HL-60/S4 treated with phorbol 12-myristate 13-acetate at 8.2 ng/mL for 4 days and 3 days (cell line): Measurements from ENCODE around the gene GNAO1.

ENCODE experiments used
- in situ Hi-C: fragments of 300-500 bp; cut with MboI; formaldehyde crosslinking; loops from 2 replicates; pipeline ENCODE4 v1.15.0; 2022; ENCODE audit warnings: low sequenced_read_pairs

GNAO1 gene

DNA sequence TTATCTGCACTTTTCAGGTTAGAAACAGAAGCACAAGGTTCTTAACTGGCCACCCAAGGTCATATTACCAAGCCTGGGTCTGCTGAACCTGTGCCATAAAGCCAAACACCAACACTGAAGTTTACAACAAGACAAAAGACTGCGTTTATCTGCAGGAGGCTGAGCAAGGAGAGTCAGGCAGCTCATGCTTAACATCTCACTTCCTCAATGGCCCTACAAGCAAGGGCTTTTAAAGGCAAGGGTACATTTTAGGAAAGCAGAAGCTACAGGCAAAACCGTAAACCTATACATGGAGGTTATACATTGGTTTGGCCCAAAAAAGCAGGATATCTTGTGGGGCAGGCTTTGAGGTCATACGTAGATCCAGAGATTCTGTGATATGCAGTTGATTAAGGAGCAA lies 91.2 kb downstream of the GNAO1 start:
- in situ Hi-C loops, result no loop called here

DNA sequence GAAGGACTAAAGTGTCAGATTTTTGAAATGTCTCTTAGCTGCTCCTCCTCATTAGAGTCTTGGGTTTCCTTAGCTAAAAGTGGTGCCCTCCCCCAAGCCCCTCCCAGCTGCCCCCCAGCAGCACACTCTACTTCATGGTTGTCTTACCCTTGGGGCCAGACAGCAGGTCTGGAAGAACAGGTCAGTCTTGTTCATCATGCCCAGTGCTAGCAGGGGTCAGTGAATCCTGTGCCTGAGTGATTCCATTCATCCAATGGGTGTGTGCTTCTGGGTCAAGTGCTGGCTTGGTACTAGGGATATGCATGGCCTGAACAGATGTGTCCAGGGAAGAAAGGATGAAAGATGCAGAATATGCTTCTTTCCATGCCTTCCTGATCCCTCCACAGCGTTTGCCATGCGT lies 93.2 kb downstream of the GNAO1 start:
- in situ Hi-C loops, result no loop called here

DNA sequence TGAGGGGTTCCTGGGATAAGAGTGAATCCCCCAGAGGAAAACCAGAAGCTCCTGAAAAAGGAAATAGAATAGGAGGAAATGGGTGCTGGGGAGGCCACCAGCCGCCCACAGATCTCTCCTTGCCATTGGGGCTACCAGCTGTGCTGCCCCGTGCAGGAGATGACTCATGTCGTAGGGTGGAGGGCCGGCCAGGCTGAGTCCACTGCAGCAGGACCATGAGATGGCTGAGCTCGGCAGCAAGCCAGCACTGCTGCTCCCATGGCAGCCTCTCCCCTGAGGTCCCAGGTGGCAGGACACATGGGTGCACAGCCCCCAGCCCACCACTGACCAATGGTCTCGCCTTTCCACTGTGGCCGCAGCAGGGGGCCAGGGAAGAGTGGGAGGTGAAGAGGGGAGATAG lies 95.5 kb downstream of the GNAO1 start:
- in situ Hi-C loops, result no loop called here

DNA sequence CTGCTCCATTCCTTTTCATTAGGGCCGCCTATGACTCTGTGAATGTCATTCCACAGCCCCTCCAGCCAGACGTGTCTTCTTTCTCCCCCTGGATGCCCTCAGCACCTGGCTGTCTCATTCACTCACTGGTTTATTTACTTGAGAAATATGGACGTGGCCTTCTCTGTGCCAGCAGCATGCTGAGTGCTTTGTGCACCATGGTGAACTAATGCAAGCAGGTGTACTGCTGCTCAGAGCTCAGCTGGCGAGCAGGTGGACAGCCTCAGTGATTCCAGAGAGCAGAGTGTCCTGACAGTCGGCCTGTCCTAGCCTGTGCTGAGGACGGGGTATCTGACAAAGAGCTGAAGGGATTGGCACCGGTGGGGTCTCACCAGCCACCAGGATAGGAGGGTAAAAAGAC lies 96.7 kb downstream of the GNAO1 start:
- in situ Hi-C loops, result no loop called here

DNA sequence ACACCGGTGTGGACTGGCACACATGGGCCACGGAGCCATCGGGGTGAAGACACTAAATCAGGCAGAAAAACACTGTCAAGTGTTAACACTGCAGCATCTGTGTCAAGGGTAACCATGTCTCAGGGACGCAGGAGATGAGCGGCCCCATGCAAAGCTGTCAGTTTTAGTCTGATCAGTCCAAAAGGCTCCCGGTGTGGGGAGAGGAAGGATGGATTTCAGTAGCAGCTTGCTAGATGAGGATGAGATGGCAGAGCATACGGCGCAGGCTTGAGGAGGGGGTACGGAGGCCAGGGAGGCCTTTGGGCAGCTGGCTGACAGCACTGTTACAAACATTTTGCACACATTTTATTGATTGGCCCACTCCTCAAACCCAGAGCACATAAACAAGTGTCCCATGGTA lies 98.1 kb downstream of the GNAO1 start:
- in situ Hi-C loops, result no loop called here

DNA sequence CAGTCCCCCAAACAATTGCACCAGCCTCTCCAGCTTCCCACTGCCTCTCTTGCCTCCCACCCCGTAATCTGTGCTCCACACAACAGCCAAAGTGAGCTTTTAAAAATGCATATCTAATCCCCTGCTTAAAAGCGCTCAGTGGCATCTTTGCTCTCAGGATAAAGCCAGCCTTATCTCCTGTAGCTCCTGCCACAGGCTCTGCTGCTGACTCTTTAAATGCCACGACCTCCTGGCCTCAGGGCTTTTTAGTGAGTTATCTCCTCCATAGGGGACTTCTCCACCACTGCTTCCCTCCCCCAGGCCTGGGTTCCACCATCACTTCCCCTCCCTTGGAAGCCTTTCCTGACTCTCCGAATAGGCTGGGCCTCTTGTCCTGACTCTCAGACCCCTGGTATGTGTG lies 98.6 kb downstream of the GNAO1 start:
- in situ Hi-C loops, result no loop called here

DNA sequence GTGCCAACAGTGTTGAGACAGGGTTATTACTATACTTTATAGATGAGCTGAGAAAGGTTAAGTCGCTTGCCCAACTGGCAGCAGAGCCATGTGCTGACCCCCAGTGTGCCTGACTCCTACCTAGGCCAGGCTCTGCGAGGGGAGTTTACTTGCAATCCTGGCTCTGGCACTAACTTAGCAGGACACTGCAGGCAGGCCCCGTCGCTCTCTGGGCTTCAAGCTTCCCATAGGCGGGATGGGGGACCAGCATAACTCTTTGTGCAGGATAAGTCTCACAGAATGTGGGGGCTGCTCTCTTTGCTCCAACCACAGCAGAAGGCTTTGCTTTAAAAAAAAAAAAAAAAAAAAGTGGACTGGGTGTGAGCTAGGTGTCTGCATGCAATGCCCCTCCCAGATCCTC lies 102.7 kb downstream of the GNAO1 start:
- in situ Hi-C loops, result no loop called here

DNA sequence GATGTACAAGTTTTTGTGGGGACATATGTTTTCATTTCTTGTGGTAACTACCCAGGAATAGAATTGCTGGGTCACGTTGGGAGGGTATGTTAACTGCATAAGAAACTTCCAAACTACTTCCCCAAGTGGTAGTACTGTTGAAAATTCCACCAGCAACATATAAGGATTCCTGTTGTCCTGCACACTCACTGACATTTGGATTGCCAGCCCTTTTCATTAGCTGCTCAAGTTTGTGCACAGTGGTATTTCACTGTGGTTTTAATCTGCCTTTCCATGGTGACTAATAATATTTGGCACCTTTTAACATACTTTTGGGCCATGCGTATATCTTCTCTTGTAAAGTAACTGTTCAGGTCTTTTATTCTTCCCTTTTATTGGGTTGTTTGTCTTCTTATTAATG lies 103.3 kb downstream of the GNAO1 start:
- in situ Hi-C loops, result no loop called here

DNA sequence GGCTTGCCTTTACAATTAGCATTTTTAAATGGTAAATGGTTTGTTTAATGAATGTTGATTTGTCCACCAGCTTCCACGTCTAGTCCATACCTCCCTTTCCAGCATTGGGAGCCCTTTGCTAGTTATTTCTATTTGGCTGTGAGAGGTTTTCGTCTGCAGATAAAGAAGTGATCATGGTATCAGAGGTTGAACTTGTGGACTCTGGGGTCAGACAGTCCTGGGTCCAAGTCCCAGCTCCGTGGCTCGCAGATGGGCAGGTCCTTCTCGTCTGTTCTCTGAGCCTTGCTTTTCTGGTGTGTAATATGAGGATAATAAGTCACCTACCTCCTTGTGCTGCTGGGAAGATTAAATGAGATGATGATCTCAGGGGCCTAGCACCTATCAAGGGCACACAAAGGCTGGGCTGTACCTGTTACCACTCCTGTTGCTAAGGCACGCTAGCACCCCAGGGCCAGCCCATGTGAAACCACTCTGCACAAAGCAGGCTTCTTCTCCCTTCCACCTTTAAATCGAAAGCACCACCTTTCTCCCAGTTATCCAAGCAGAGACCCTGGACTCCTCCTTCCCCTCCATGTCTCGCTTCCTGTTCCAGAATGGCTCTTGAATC lies 103.9 kb downstream of the GNAO1 start:
- in situ Hi-C loops, result no loop called here

DNA sequence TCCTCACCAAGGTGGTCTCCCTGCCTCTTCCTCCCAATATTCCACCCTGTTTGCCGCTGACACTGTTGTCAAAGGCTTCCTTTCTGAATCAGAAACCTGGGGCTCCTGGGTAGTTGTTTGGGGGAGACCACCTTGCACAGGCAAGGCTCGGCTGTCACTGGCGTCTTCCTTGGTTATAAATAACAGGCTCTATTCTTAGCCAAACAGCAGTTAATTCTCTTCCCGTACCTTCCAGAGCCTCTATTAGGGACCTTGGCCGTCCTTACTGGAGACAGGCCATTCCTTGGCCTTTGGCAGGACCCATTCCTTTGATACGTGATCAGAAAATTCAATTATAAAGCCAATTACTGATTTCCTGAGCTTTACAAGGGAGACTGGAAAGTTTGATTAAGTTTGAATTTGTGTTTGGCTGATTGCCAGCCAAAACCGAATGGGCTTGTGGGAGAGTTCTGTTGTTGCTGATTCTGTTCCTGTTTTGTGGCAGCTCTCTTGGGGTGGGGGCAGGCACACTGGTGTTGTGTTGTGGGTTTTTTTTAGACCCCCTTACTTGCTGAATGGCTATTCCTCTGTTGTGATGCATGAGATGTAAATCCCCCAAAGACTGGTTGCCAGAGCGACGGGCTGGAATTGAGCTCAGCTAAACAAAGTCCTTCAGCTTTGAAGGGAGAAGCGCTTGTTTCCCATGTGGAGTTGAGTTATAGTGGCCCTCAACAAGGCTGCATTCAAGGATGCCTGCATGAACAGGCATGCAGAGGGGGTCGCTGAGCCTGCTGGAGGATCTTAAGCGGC lies 104.6 kb downstream of the GNAO1 start:
- in situ Hi-C loops, result no loop called here

DNA sequence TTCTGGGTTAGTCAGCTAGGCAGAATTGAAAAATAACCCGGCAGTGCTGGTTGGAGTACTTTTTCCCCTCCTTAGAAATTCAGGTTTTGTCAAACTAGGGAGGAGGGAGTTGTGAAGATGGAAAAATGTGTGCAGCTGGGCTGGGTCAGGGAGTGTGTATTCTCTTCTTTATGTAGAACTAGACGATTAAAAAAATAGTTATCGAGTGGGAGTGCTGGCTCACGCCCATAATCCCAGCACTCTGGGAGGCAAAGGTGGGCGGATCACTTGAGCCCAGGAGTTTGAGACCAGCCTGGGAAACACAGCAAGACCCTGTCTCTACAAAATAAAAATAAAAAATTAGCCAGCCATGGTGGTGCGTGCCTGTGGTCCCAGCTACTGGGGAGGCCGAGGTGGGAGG lies 106.4 kb downstream of the GNAO1 start:
- in situ Hi-C loops, result no loop called here

DNA sequence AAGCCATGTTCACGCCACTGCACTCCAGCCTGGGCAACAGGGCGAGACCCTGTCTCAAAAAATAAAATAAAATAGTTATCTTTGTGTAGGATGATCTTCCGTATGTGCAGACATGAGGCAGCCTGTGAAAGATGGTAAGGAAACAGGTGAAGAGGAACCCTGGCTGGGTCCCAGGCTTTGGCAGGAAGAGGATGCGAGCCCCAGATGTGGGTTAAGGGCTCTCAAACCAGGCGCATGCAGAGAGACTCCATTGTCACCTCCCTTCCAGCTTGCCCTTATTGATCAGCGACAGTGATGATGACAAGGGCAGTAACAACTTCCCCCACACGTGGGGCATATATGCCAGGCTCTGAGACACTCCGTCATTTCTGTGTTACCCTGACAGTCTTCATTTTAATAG lies 106.8 kb downstream of the GNAO1 start:
- in situ Hi-C loops, result no loop called here

DNA sequence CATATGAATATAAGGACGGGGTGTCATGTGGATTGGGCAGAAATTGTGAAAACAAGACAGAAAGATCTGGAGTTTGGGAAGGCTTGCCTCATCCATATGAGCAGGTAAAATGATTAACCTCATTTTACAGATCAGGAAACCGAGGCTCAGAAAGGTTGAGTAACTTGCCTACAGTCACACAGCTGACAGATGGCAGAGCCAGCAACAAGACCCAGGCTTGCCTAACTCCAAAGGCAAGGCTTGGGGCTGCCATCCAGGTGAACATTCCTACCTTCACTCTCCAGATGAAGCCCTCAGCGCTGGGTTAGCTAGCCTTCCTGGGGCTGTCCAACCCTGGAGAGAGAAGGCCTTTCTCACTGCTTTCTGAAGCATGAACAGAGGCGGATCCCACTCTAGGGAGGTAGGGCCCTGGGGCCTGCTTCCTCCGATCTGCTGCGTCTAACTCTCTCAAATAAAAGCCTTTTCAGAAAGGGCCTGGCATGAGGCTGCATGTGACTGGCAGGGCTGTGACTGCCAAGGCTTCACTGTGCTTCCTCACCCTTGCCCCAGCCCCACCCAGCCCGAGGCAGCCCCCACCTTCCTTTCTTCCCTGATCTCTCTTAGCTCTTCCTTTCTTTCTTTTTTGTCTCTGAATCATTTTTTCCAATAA lies 107.8 kb downstream of the GNAO1 start:
- in situ Hi-C loops, result no loop called here

DNA sequence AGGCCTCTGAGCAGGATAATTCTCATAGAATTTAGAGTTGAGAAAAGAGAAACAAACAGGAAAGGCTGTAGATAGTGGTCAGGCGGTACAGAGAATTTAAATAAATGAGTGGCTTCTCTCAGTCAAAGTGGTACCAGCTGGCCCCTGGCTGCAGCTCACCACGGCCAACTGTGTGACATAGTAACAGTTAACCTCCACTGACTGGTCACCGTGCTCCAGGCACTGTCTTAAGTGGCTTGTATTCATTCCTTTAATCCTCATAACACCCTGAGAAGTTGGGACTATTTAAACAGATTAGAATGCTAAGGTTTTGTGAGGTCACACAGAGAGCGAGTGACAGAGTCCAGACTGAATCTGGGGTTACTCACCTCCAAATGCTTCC lies 108.9 kb downstream of the GNAO1 start:
- in situ Hi-C loops, result loop anchor here (25.0 kb wide), 1 partner anchor 363 kb away; no protein-coding TSS in a partner anchor

DNA sequence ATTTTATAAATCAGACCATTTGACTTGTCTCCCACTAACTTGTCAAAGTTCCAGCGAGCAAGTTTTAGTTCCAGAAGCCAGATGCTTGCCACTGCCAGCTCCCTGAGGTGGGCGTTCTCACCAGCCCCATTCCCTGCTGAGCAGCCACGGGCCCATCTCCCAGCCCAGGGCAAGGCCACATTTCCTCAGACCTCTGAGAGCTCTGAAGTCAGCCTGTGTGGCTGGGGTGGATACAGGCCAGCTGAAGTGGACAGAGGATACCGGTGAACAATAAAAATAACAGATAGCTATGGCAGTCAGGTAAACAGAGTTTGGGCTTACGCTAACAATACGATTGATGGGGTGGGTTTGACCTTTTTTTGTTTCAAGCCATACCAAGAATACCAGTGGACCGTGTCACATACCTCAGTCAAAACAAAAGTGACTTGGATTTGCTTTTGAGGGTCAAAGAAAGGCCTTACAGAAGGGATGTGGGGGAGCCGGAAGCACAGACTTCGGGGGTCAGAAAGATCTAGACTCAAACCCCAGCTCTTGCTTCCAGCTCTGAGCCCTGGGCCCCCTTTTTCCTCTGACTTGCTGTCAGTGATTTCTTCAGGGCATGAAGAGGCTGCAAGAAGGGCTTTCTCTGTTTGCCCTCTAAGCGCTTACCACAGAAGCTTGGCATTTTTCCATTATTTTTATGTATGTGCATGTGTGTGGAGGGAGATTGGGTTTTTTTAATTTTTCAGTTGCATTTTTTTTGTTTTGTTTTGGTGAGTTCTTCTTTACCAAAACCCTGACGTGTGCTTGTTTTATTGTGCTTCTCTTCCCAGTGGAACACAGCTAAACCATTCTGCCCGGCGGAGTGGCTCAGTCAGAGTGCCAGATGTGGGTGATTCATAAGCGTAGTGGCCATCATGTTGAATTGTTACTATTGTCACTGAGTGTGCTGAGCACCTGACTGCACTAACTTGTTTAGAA lies 109.9 kb downstream of the GNAO1 start:
- in situ Hi-C loops, result loop anchor here (25.0 kb wide), 1 partner anchor 364 kb away; no protein-coding TSS in a partner anchor

DNA sequence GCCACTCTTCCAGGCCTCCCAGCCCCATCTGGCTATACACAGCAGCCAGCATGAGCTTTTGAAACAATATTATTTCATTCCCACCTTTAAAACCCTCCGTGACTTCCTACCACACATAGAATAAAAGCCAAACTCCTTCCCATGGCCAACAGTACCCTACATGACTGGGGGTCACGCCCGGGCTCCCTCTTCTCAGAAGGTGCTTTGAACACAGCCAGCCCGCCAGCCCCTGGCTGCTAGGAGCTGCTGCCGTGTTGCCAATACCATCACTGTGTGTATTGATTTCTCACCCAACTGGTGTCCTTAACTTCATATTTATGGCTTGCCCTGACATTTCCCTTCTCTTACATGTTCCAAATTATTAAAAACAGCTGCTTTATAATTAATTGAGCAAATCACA lies 111.2 kb downstream of the GNAO1 start:
- in situ Hi-C loops, result loop anchor here (25.0 kb wide), 1 partner anchor 365 kb away; no protein-coding TSS in a partner anchor

DNA sequence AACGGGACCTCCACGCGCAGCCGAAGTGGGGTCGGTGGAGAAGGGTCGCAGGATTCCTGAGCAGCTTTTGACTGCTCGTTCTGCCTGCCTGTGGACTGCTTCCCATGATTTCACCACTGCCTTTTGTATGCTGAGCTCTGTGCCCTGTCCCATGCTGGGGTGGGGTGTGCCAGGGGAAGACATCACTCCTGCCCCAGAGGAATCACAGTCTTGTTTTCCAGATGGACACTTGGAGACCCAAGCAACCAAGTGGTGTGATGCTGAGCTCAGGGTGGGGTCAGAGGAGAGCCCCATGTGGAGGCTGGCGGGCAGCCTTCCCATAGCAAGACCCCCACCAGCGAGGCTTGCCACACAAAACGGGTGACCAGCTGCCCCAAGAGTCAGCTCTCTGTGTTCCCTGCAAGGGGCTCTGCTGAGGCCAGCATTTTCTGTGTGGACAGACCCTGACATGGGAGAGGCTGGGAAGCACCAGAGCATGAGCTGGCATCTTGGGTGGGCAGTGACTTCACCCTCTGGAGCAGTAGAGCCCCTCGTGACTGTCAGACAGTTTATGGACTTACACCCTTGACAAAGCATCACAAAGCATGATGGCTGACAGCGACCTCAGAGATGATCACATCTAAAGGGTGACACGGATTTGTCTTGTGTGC lies 111.9 kb downstream of the GNAO1 start:
- in situ Hi-C loops, result loop anchor here (25.0 kb wide), 1 partner anchor 366 kb away; no protein-coding TSS in a partner anchor

DNA sequence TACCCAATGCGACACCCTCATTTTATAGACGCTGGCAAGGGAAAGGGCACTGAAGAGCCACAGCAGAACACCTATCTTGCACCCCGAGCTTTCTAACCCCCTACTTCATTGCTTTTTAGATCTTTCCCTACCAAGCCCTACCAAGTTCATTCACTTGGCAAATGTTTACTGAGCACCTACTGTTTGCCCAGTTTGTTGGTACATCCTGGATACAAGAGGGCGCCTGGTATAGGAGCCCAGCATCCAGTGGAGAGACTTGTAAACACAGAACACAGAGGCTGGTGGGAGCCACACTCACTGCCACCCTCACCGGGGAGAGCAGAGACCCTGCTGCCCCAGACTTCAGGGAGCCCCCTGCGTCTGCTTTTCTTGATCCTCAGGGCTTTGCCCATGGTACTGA lies 112.6 kb downstream of the GNAO1 start:
- in situ Hi-C loops, result loop anchor here (25.0 kb wide), 1 partner anchor 367 kb away; no protein-coding TSS in a partner anchor

DNA sequence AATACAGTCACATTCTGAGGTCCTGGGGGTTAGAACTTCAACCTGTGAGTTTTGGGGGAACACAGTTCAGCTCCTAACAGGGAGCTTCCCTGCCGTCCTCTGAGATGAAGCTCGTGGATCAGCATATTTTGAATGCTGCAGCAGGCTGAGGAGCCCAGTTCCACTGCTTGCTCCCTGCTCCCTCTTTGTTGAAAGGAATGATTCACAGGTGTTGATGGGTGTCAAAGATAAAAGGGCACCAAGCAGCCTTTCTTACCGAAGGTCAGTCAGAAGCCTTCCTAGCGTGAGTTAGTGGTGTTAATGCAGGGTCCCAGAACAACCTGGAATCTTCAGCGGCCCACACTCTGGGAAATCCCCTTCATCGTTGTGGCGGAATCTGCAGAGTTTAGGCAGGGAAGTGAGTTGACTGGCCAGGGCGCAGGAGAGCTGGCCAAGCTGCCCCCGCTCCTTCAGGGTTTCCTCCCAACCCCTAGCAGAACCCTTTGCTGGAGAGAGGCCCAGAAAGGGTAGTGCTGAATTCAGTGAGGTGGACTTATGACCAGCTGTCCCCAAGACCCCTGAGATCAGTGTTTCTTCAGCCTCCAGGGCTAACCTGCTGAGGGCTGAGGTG lies 114.8 kb downstream of the GNAO1 start:
- in situ Hi-C loops, result loop anchor here (25.0 kb wide), 1 partner anchor 369 kb away; no protein-coding TSS in a partner anchor
